A549 (cell line): ENCODE data around the gene GPBP1.

Experiments used
- CEBPB ChIP-seq, 2 experiments: fragments of >200 bp in 1 of 2; sonication (Bioruptor Twin) in 1 of 2; formaldehyde crosslinking in 1 of 2; IDR thresholded peaks; 2 replicates each; pipeline ENCODE4 v1.6.1; 2012 to 2016
- FOSL2 ChIP-seq, 2 experiments: fragments of 450-650 bp in 1 of 2; fragments of >200 bp in 1 of 2; sonication (Bioruptor Twin) in 1 of 2; formaldehyde crosslinking; IDR thresholded peaks; 2 replicates each; pipeline versions ENCODE4 v1.5.0 to v1.6.1; 2016 to 2020; ENCODE audit warnings: mild to moderate bottlenecking in 1 of 2, moderate library complexity in 1 of 2
- JUN ChIP-seq, 2 experiments: fragments of >200 bp; sonication (Bioruptor Twin); formaldehyde crosslinking; IDR thresholded peaks; 2 replicates in 1 of 2; 3 replicates in 1 of 2; pipeline ENCODE4 v1.6.1; 2016 to 2017
- NR3C1 ChIP-seq: fragments of >200 bp; sonication (Bioruptor Twin); formaldehyde crosslinking; IDR thresholded peaks from 3 replicates; pipeline ENCODE4 v1.6.1; 2017
- POLR2AphosphoS2 ChIP-seq: conservative IDR thresholded peaks from 2 replicates; pipeline ENCODE4 v1.6.1; 2012; ENCODE audit warnings: low read length, improper control_type of control experiment, inconsistent platforms
- RARB ChIP-seq: fragments of 250-450 bp; sonication (Bioruptor Pico); IDR thresholded peaks from 2 replicates; pipeline ENCODE4 v1.8.0; 2021; ENCODE audit warnings: mild to moderate bottlenecking, moderate library complexity
- RCOR1 ChIP-seq: fragments of 150-350 bp; IDR thresholded peaks from 2 replicates; pipeline ENCODE4 v1.6.1; 2014; ENCODE audit warnings: antibody characterized with exemption, low read length, low read depth
- RFX5 ChIP-seq: fragments of 450-650 bp; IDR thresholded peaks from 2 replicates; pipeline ENCODE4 v1.7.1; 2014; ENCODE audit warnings: antibody characterized with exemption, mild to moderate bottlenecking, moderate library complexity
- TF ChIP-seq, protein P1 (sequence below): fragments of >200 bp; sonication (Bioruptor Twin); formaldehyde crosslinking; IDR thresholded peaks from 3 replicates; pipeline ENCODE4 v1.5.1; 2016
- TF ChIP-seq, protein P2 (sequence below): IDR thresholded peaks from 2 replicates; pipeline ENCODE4 v1.6.1; 2012
- TF ChIP-seq, protein P3 (sequence below): fragments of 150-350 bp; IDR thresholded peaks from 2 replicates; pipeline ENCODE4 v1.6.1; 2014; ENCODE audit warnings: low read depth, mild to moderate bottlenecking, low read length

DNA sequence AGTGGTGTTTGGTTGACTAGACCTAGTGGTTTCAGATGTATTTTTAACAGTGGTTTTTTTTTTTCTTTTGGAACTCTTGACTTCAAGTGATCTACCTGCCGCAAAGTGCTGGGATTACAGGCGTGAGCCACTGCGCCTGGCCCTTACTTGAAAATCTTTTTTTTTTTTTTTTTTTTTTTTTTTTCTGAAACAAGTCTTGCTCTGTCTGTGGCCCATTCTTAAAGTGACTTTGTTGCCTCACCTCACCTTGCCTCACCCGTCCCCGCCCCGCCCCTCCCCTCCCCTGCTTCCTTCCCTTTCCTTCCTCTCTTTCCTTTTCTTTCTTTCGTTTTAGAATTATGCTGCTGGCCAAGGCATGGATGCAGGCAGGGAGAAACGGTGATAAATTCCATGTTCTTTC, 26.0 kb downstream of the GPBP1 start:
- TF ChIP-seq, protein P1, sequence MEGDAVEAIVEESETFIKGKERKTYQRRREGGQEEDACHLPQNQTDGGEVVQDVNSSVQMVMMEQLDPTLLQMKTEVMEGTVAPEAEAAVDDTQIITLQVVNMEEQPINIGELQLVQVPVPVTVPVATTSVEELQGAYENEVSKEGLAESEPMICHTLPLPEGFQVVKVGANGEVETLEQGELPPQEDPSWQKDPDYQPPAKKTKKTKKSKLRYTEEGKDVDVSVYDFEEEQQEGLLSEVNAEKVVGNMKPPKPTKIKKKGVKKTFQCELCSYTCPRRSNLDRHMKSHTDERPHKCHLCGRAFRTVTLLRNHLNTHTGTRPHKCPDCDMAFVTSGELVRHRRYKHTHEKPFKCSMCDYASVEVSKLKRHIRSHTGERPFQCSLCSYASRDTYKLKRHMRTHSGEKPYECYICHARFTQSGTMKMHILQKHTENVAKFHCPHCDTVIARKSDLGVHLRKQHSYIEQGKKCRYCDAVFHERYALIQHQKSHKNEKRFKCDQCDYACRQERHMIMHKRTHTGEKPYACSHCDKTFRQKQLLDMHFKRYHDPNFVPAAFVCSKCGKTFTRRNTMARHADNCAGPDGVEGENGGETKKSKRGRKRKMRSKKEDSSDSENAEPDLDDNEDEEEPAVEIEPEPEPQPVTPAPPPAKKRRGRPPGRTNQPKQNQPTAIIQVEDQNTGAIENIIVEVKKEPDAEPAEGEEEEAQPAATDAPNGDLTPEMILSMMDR = no peak
- TF ChIP-seq RARB (no peak), RFX5 (no peak), RCOR1 (no peak), NR3C1 (no peak), CEBPB (IDR thresholded peaks at IDR 0.05) (no peak), FOSL2 (IDR thresholded peaks at IDR 0.05) (no peak), FOSL2 (CRISPR knock-in tag; IDR thresholded peaks at IDR 0.05) (no peak), POLR2AphosphoS2 (no peak), JUN (IDR thresholded peaks at IDR 0.05) (no peak)
- TF ChIP-seq, protein P2, sequence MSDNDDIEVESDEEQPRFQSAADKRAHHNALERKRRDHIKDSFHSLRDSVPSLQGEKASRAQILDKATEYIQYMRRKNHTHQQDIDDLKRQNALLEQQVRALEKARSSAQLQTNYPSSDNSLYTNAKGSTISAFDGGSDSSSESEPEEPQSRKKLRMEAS = no peak
- TF ChIP-seq, protein P3, sequence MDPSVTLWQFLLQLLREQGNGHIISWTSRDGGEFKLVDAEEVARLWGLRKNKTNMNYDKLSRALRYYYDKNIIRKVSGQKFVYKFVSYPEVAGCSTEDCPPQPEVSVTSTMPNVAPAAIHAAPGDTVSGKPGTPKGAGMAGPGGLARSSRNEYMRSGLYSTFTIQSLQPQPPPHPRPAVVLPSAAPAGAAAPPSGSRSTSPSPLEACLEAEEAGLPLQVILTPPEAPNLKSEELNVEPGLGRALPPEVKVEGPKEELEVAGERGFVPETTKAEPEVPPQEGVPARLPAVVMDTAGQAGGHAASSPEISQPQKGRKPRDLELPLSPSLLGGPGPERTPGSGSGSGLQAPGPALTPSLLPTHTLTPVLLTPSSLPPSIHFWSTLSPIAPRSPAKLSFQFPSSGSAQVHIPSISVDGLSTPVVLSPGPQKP = no peak
